MCF 10A (cell line): ENCODE results near the gene NKTR. TPM values are rescaled to one million over a fixed set of nuclear protein-coding genes. Genes with fewer than 3 reads are reported as not detected.

Source experiments
- BruUV-seq: library from RNA; stranded (reverse); fragments of 400-500 nt; replicated peaks from 2 replicates; lab custom pipeline; 2021; lab: Mats Ljungman, UMichigan
- CTCF ChIA-PET: fragments of 300-600 bp; sonication (Branson Sonifier 250); formaldehyde crosslinking; extraction: SDS; loops from one replicate; lab custom pipeline; 2021; ENCODE audit warnings: antibody characterized with exemption, inconsistent platforms; lab: Yijun Ruan, JAX
- POLR2A ChIA-PET: fragments of 300-600, 350-650 bp; sonication (Branson Sonifier 250); formaldehyde crosslinking; extraction: SDS; loops from one replicate; lab custom pipeline; 2020; ENCODE audit warnings: antibody characterized with exemption, inconsistent platforms; lab: Yijun Ruan, JAX
- DNase-seq: peaks from one replicate; pipeline ENCODE4 v3.0.0-alpha.2; 2018; ENCODE audit not compliant: unreplicated experiment
- H3K27ac Mint-ChIP-seq: one replicate; pipeline ENCODE4 v1.8.0; 2022; ENCODE audit warnings: mild to moderate bottlenecking, low read depth, mixed read lengths; ENCODE audit not compliant: unreplicated experiment
- H3K27me3 Mint-ChIP-seq: one replicate; pipeline ENCODE4 v1.8.0; 2022; ENCODE audit warnings: mixed read lengths; ENCODE audit not compliant: insufficient read depth, unreplicated experiment
- H3K36me3 Mint-ChIP-seq: one replicate; pipeline ENCODE4 v1.8.0; 2022; ENCODE audit warnings: mild to moderate bottlenecking, moderate library complexity, mixed read lengths; ENCODE audit not compliant: insufficient read depth, unreplicated experiment
- H3K4me1 Mint-ChIP-seq: one replicate; pipeline ENCODE4 v1.8.0; 2022; ENCODE audit warnings: mixed read lengths; ENCODE audit not compliant: insufficient read depth, unreplicated experiment
- H3K4me3 Mint-ChIP-seq: one replicate; pipeline ENCODE4 v1.8.0; 2022; ENCODE audit warnings: mild to moderate bottlenecking, moderate library complexity, mixed read lengths; ENCODE audit not compliant: unreplicated experiment
- H3K9me3 Mint-ChIP-seq: one replicate; pipeline ENCODE4 v1.8.0; 2022; ENCODE audit warnings: mixed read lengths; ENCODE audit not compliant: unreplicated experiment
- intact Hi-C: fragments of 100-400 bp; cut with micrococcal nuclease; formaldehyde crosslinking; loops from 2 replicates; pipeline ENCODE4 v1.14.1; 2022
- total RNA-seq: library from RNA; stranded (reverse); gene quantifications from 2 replicates; pipeline ENCODE4 v1.2.3, GENCODE V29; 2022
- TF ChIP-seq, protein P1 (sequence below): fragments of 200-600 bp; IDR thresholded peaks from one replicate; pipeline ENCODE4 v1.8.0; 2022; ENCODE audit warnings: antibody characterized with exemption, mild to moderate bottlenecking; ENCODE audit not compliant: unreplicated experiment

Gene NKTR
- total RNA-seq, 1 experiment from 2014 or later: 63.5 TPM

GRCh38 chr3:42653303-42653559 lies 52.7 kb downstream of the NKTR start:
- ChIA-PET CTCF (interaction anchor here (0.9 to 3.5 kb wide), 8 partner anchors 8 to 228 kb away, joined by 3 to 27 read pairs (median 5); no protein-coding TSS in a partner anchor), POLR2A (interaction anchor here (0.9 to 3.9 kb wide), 8 partner anchors 8 to 125 kb away, joined by 3 to 25 read pairs (median 5); partner anchors contain the start of genes KLHL40, NKTR and SEC22C)
- intact Hi-C loops: loop anchor here (5.0 kb wide), 1 partner anchor 51 kb away; the partner anchor contains the start of gene NKTR
- H3K27ac Mint-ChIP-seq: peak overlapping the region; percentile 89
- no peaks in the 10 kb centered on the region for H3K27me3 Mint-ChIP-seq
- peak overlapping the region; percentile 90 for H3K4me3 Mint-ChIP-seq
- no peaks in the 10 kb centered on the region for H3K9me3 Mint-ChIP-seq
- BruUV-seq: no TSS peak
- H3K4me1 Mint-ChIP-seq: peaks cover 41% of the 10 kb centered on the region
- peaks cover 30% of the 10 kb centered on the region for H3K36me3 Mint-ChIP-seq
- TF ChIP-seq, protein P1, sequence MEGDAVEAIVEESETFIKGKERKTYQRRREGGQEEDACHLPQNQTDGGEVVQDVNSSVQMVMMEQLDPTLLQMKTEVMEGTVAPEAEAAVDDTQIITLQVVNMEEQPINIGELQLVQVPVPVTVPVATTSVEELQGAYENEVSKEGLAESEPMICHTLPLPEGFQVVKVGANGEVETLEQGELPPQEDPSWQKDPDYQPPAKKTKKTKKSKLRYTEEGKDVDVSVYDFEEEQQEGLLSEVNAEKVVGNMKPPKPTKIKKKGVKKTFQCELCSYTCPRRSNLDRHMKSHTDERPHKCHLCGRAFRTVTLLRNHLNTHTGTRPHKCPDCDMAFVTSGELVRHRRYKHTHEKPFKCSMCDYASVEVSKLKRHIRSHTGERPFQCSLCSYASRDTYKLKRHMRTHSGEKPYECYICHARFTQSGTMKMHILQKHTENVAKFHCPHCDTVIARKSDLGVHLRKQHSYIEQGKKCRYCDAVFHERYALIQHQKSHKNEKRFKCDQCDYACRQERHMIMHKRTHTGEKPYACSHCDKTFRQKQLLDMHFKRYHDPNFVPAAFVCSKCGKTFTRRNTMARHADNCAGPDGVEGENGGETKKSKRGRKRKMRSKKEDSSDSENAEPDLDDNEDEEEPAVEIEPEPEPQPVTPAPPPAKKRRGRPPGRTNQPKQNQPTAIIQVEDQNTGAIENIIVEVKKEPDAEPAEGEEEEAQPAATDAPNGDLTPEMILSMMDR: no peak
- no peak for DNase-seq

- ChIA-PET POLR2A (interaction anchor here (0.9 to 3.9 kb wide), 10 partner anchors 8 to 91 kb away, joined by 3 to 25 read pairs (median 4); partner anchors contain the start of genes NKTR and SEC22C), CTCF (interaction anchor here (0.6 to 3.5 kb wide), 7 partner anchors 10 to 195 kb away, joined by 3 to 27 read pairs (median 4); no protein-coding TSS in a partner anchor)
- intact Hi-C loops: loop anchor here (5.0 kb wide), 1 partner anchor 51 kb away; the partner anchor contains the start of gene NKTR
- Mint-ChIP-seq H3K36me3 (peaks cover 29% of the 10 kb centered on the region), H3K27me3 (no peaks in the 10 kb centered on the region), H3K4me3 (peak within 1 kb of the TSS; percentile 90), H3K9me3 (no peaks in the 10 kb centered on the region), H3K27ac (peak within 1 kb of the TSS; percentile 89), H3K4me1 (peaks cover 41% of the 10 kb centered on the region)
- no TSS peak for BruUV-seq
- no peak for DNase-seq
- TF ChIP-seq, protein P1: no peak
Measured at GRCh38 chr3:42653560-42654330, 53.3 kb downstream of the NKTR start, which contains the start of gene ZBTB47. Gene ZBTB47 (plus strand): TSS chr3:42653697. CDS start chr3:42658356, 4,659 bp downstream.

DNA sequence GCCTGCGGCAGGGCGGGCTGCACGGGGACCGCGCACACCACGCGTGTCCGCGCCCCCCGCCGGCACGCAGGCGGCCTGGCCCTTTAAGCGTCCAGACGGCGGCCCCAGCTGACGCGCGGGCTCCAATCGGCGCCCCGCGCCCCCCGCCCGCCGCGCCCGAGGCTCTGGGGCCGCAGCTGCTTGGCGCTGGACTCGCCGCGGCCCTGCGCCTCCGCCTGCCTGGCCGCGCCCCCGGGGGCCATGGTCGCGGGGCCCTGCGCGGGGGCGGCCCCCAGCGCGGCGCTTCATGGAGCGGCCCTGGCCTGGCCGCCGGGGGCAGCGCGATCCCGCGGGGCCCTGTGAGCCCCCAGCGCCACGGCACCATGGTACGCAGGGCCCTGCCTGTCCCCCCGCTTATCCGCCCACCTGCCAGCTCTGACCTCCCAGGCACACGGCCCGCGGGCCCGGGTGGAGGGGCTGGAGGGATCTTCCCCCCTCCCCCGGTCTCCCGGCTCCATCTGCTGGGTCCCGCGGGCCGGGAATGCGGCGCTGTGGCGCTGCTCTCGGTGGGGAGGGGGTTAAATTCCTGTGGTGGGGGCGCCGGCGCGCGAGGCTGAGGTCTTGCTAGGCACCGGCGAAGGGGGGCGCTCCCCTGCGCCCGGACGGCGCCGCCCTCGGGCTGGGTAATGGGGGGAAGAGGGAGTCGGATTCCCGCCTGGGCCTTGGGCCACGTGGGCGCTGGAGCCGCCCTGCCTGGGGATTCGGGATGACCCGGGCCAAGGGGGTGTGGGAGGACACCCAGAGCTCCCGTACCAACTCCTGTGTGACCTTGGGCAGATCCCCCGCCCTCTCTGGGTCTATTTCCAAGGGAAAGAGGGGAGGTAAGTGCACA lies 54.1 kb downstream of the NKTR start:
- DNase-seq: no peak
- CTCF ChIA-PET: interaction anchor here (0.6 to 3.5 kb wide), 6 partner anchors 20 to 1569 kb away, joined by 3 to 27 read pairs (median 4); no protein-coding TSS in a partner anchor
- no peak overlapping the region for H3K27ac Mint-ChIP-seq
- H3K36me3 Mint-ChIP-seq: peaks cover 22% of the 10 kb centered on the region
- POLR2A ChIA-PET: interaction anchor here (0.6 to 3.9 kb wide), 11 partner anchors 9 to 1045 kb away, joined by 3 to 25 read pairs (median 4); partner anchors contain the start of genes NKTR, SEC22C and SS18L2
- H3K9me3 Mint-ChIP-seq: no peaks in the 10 kb centered on the region
- peak overlapping the region; percentile 90 for H3K4me3 Mint-ChIP-seq
- H3K4me1 Mint-ChIP-seq: peaks cover 46% of the 10 kb centered on the region
- TF ChIP-seq, protein P1: no peak
- intact Hi-C loops: loop anchor here (5.0 kb wide), 1 partner anchor 52 kb away; the partner anchor contains the start of gene NKTR
- H3K27me3 Mint-ChIP-seq: no peaks in the 10 kb centered on the region
- BruUV-seq: no TSS peak
